T-helper 1 cell (primary cell): ENCODE data around the gene ARID5B.

ENCODE experiments used
- DNase-seq, 5 donors: peaks; one replicate each; pipeline ENCODE4 v3.0.0-alpha.2; 2012 to 2020

ARID5B gene

GRCh38 chr10:62036186-62037081, 134.9 kb downstream of the ARID5B start:
- DNase-seq, result no peak

- no peak for DNase-seq
These were observed 135.8 kb downstream of the ARID5B start for GRCh38 chr10:62037166-62037831.

GRCh38 chr10:62037890-62038608, 136.6 kb downstream of the ARID5B start:
- no peak for DNase-seq

GRCh38 chr10:62038609-62039190, 137.2 kb downstream of the ARID5B start:
- peak; percentile 30 to 82 (median 55) for DNase-seq

DNA sequence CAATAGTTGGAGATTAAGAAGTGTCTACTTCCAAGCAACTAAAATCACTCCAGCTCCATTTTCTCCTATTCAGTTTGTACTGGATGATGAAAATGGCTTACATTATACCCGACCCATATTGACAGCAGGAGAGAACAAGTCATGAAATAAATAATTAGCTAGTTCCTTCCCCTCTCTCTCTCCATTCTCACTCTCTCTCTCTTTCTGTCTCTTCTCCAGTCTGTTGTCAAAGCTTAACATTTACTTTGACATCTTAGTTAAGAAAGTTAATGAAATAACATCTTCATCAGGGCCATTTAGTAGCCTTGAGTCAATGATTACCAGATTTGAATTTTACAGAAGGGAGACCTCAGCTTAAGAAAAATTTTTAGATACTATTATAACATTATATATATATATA, 138.5 kb downstream of the ARID5B start:
- no peak for DNase-seq

DNA sequence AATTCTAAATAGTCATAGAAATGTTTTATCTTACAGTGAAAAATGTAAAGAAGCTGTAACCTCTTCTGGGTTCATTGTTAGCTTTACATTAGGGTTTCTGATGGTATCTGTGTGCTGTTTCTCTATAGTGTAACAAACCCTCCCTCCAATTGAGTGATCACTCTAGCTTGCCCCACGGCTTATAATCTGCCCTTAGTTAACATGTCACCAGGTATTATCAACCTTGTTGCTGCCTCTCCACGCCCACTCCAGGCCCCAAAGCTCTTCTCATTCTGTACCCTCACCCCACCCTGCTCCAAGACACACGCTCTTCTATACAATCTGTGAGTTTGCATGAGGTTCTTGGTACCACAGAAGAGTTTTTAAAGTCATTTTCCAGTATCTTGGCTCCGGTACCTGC, 139.4 kb downstream of the ARID5B start:
- no peak for DNase-seq

DNA sequence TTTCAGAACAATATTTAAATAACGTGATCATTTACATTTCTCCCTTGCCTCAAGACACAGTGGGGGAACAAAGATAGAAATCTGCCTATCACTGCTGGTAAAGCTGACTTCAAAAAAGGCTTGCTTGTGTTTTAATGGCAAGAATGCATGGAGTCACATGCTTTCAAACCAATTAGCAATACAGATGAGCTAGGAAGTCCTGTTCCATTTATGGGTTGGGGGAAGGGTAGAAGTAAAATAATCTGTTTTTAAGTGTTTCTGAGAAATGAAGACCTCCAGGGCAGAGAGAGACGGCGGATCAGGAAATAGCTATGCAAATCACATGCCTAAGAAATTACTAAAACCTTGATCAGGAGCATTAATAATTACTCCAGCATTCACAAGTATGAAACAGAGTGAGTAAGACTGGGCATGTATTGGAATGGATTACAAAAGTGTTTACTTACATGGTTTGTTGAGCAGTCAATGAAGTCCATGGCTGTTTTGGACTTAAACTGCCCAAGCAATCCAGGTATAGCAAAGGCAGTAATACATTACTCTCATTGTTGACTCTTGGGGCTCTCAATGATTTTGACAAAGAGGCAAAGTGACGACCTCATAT, 142.0 kb downstream of the ARID5B start:
- peak in 1 of 5 donors; percentile 68 for DNase-seq

- DNase-seq, result no peak
These were observed 143.1 kb downstream of the ARID5B start for GRCh38 chr10:62044566-62044965.

GRCh38 chr10:62045765-62046521, 144.4 kb downstream of the ARID5B start:
- DNase-seq, result peak in 1 of 5 donors; percentile 67

DNA sequence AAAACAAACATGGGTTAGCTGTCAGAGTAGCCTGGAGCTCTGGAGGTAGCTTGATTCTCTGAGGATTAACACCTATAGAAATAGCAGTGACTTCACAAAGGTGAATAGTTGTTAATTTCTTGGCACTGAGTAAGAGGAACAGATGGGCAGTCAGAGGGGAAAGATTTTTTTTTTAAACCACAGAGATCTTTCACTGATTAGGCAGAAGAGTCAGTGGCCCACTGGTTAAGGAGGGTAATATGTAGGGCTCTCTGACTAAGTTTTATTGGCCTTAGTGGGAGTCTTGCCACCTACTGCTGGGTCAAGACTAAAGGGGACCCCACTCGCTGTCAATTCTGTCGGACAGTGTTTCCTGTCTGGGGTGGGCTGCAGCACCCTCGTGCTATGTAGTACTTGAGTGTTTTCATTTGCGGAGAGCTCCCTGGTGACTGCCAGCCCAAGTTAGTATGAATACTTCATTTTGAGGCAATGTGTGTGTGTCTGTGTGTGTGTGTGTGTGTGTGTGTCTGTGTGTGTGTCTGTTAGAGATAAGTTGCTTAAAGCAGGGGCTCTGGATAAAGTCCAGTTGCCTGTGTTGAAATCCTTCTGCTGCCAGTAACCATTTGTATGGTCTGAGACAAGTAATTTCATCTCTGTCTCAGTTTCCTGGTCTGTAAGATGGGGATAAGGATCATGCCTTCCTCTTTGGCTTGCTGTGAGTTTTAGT, 145.2 kb downstream of the ARID5B start:
- peak in 1 of 5 donors; percentile 72 for DNase-seq

DNA sequence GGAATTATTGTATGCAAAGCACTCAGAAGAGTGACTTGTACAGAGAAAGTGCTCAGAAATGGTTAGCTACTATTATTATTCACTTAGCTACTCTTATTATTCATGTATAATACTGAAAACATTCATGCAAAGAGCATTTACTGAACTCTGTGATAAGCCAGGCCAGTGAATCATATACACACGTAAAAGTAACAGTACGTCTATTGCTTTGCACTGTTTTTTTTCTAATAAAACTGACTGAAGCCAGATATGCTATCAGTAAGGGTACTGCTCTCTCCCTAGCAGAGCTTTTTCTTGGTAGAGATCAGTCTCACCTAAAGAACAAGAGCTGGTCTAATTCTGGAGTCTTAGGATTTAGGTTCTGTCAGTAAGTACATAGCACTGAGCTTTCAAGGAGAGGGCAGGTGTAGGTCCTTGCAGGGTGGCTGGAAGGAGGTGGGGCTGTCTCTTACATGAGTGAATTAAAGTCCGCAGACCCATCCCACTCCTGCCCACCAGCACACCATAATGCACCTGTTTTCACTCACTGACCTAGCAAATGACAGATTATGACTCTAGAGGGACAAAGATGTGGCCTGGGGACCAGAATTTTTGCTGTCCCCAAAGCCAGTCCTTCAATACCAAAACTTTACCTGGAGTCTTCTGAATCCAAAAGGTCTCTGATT, 145.9 kb downstream of the ARID5B start:
- DNase-seq, result peak in 1 of 5 donors; percentile 50

- DNase-seq, result peak in 2 of 5 donors; percentile 7 to 76
These were observed 146.5 kb downstream of the ARID5B start for GRCh38 chr10:62047960-62048383.

DNA sequence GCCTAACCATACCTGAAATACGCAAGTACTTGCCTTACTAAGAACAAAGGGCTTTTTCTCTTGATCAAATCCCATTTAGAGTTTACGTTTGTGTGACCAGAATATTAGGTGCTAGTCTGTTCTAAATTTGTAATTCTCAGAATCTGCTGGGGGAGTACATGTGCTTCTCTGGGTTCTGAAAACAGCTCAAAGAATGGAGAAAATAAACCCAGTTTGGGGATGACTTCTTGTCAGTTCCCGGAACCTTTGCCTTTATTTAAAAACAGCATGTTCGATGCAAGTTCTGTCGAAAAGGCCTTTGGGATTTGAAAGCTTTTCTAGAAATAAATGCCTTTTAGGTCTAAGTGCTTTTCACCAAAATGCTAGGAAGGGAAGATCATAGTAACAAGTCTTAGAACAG, 147.0 kb downstream of the ARID5B start:
- DNase-seq, result peak in 1 of 5 donors; percentile 69

- DNase-seq, result peak; percentile 18 to 77 (median 41)
These were observed 147.6 kb downstream of the ARID5B start for GRCh38 chr10:62048919-62049623.

DNA sequence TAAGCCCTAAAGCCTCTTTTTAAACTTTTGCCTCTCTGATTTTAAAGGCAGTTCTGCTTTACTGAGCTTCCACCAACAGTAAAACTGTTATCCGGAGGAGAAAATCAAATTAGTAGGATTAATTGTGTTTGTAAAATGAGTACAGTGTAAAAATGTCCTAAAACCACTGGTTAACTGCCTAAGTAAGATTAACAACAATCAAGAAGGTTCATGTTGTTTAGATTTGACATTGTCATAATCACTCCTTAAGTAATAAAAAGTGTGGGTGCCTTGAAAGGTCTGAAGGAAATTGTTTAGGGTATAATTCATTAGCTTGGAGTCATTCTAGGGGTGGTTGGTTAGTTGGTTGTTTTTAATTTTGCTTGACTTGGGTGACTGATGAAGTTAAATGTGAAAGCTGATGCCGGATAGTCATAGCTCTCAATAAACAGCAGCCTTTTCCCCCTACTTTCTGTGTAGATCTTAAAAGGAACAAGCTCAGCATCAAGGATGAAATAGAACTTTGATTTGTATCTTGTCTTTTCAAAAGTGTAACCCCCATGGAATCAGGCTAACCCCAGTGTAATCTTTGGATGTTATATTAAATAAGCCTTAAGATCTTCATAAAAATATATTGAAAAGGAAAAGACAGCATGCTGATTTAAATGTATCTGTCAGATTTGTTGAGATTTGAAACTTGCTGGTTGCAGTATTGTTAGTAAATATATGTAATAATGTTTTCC, 148.3 kb downstream of the ARID5B start:
- DNase-seq, result peak in 1 of 5 donors; percentile 58

DNA sequence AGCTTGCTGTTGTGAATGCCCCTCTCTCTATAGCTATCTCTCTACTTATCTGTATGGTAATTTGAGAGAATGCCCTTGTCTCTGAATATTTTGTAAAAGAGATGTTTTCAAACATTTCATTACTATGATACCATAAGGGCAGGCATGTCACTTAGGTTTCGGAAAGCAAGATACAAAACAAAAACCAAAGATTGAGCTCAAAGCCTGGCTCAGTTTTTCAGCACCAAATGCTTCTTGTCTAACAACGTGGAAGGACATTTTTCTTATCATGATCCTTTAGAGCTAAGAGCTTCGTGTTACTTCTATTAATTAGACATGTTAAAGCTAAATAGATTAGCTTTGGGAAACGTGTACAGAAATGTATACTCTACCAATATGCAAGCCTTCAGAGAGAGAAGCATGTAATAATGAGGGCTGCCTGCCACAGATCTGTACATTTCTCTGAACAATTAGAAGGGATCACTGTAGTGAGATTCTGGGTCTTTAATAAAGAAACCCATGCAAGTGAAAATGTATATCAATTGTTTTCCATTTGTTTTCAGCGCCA, 148.9 kb downstream of the ARID5B start:
- peak in 1 of 5 donors; percentile 63 for DNase-seq

DNA sequence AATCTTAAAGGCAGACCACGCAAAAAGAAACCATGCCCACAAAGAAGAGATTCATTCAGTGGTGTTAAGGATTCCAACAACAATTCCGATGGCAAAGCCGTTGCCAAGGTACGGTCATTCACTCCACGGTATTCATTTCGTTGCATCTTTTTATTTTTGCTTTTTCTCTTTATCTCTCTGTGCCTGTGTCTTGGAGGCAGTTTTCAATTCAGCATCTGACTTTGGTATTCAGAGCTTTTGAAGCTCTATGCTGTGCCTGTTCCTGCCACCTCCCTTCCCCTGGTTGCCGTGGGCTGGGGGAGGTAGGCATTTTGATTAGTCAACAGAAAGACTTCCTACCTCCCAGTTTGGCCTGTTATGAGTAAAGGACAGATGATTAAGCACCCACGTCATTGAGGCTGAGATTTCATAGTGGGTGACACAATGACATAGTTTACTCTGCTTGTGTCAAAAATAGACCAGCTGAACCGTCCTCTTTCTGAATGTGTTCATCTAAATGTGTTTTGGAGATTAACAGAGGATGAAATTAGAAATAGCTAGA, 149.5 kb downstream of the ARID5B start:
- peak; percentile 39 to 96 (median 65) for DNase-seq

DNA sequence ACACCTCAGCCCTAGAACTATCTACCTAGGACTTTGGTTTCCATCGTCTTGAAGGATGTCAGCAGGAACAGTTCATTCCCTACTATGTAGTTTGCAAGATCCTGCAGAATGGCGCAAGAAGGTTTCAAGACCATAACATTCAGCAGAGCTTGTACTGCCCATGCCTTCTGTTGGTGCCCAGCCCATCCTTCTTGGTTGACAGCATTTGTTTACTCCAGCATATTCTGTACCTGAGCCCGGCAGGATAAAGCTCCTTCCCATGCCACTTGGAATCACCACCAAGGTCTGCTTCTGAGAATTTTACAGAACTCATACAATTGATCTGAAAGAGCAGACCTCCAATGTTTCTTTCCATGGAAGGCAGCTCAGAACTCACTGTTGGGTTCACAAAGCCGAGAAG, 150.8 kb downstream of the ARID5B start:
- no peak for DNase-seq
